Myometrial cell (primary cell): ENCODE data around the gene FKBP10. TPM values are rescaled to one million over a fixed set of nuclear protein-coding genes. Genes with fewer than 3 reads are reported as not detected.

Experiments used
- total RNA-seq: library from RNA; depleted of rRNA; stranded (reverse); fragments of >200 nt; gene quantifications from 2 replicates; pipeline ENCODE4 v1.2.3, GENCODE V29; 2015

The FKBP10 gene
- 319 and 330 TPM in 2 replicates for total RNA-seq

GRCh38 chr17:41812381-41813151, at the start of gene FKBP10:
TSS of gene FKBP10 (plus strand) at chr17:41813004. CDS start at chr17:41813035, 31 bp downstream.

GRCh38 chr17:41786227-41787020, 26.4 kb upstream of the FKBP10 start, which contains the start of gene JUP:
TSS of gene JUP (minus strand) at chr17:41786711. CDS start at chr17:41771854, 14,857 bp downstream.

GRCh38 chr17:41811549-41812380, 1.0 kb upstream of the FKBP10 start, which contains the start of gene P3H4:
TSS of gene P3H4 (minus strand) at chr17:41811949. CDS start at chr17:41811915, 34 bp downstream.

GRCh38 chr17:41835800-41836549, 23.2 kb downstream of the FKBP10 start, which contains the start of gene NT5C3B:
TSS of gene NT5C3B (minus strand) at chr17:41836232. CDS start at chr17:41836193, 39 bp downstream.

GRCh38 chr17:41837761-41838538, 25.1 kb downstream of the FKBP10 start, which contains the start of gene KLHL10:
TSS of gene KLHL10 (plus strand) at chr17:41837825. CDS start at chr17:41837933, 108 bp downstream.

GRCh38 chr17:41864836-41865595, 52.2 kb downstream of the FKBP10 start, which contains the start of gene KLHL11:
TSS of gene KLHL11 (minus strand) at chr17:41865423. CDS start at chr17:41865370, 53 bp downstream.

Other genes starting within 250 kb of the FKBP10 start
- gene KRT9, start 240.9 kb upstream of the FKBP10 start, total RNA-seq = not detected in 2 replicates
- gene KRT14, start 226.1 kb upstream of the FKBP10 start, total RNA-seq = not detected in 2 replicates
- not detected in 2 replicates for gene KRT16, start 200.2 kb upstream of the FKBP10 start, total RNA-seq
- gene KRT17, start 188.4 kb upstream of the FKBP10 start, total RNA-seq = 3.5 and 9.2 TPM in 2 replicates
- gene EIF1, start 124.1 kb upstream of the FKBP10 start, total RNA-seq = 61.0 and 63.1 TPM in 2 replicates
- gene GAST, start 100.7 kb upstream of the FKBP10 start, total RNA-seq = not detected in 2 replicates
- gene HAP1, start 78.4 kb upstream of the FKBP10 start, total RNA-seq = not detected in 2 replicates
- gene JUP, start 26.3 kb upstream of the FKBP10 start, total RNA-seq = 19.0 and 26.9 TPM in 2 replicates
- gene P3H4, start 1.1 kb upstream of the FKBP10 start, total RNA-seq = 59.5 and 95.4 TPM in 2 replicates
- gene NT5C3B, start 23.2 kb downstream of the FKBP10 start, total RNA-seq = 45.3 and 47.9 TPM in 2 replicates
- gene KLHL10, start 24.8 kb downstream of the FKBP10 start, total RNA-seq = under 0.01 TPM in 1 of 2 replicates, not detected in the other
- gene KLHL11, start 52.4 kb downstream of the FKBP10 start, total RNA-seq = 11.5 and 13.5 TPM in 2 replicates
- gene ACLY, start 105.9 kb downstream of the FKBP10 start, total RNA-seq = 616 and 636 TPM in 2 replicates
- 0.71 and 1.7 TPM in 2 replicates for gene ODAD4, start 117.6 kb downstream of the FKBP10 start, total RNA-seq
- 79.4 and 83.3 TPM in 2 replicates for gene CNP, start 153.8 kb downstream of the FKBP10 start, total RNA-seq
- gene DNAJC7, start 204.4 kb downstream of the FKBP10 start, total RNA-seq = 64.6 and 67.3 TPM in 2 replicates
- 42.9 and 52.8 TPM in 2 replicates for gene NKIRAS2, start 207.1 kb downstream of the FKBP10 start, total RNA-seq
- under 0.01 TPM in 2 replicates for gene C17orf113, start 237.6 kb downstream of the FKBP10 start, total RNA-seq